HepG2 (cell line): ENCODE results near the gene TLL2. TPM values are rescaled to one million over a fixed set of nuclear protein-coding genes. Genes with fewer than 3 reads are reported as not detected.

Source experiments
- ATAC-seq: fragments of 200-7000 bp; cut with Tn5 transposase; 3 replicates; pipeline ENCODE4 v1.9.1; 2020; ENCODE audit warnings: mild to moderate bottlenecking, moderate library complexity
- BruUV-seq: library from RNA; stranded (reverse); fragments of 400-500 nt; replicated peaks from 2 replicates; lab custom pipeline; 2021; lab: Mats Ljungman, UMichigan
- CTCF ChIA-PET: fragments of 300-600 bp; formaldehyde crosslinking; extraction: SDS; loops from one replicate; lab custom pipeline; 2021; ENCODE audit warnings: low total read pairs, inconsistent platforms, low intra/inter-chr PET ratio; lab: Yijun Ruan, JAX
- POLR2A ChIA-PET: fragments of 350-600 bp; sonication (Branson Sonifier 250); formaldehyde crosslinking; loops from one replicate; lab custom pipeline; 2020; ENCODE audit warnings: antibody characterized with exemption, inconsistent platforms; lab: Yijun Ruan, JAX
- DNase-seq: peaks from one replicate; pipeline ENCODE4 v3.0.0-alpha.2; 2015; ENCODE audit warnings: low spot score
- FAIRE-seq: peaks from 3 replicates; lab custom pipeline; 2011; peaks lifted over from hg19 to GRCh38; lab: Jason Lieb, UNC
- H2AFZ ChIP-seq: one replicate; pipeline ENCODE4 v1.6.1; 2011; ENCODE audit warnings: low read length, inconsistent platforms
- H3K27ac ChIP-seq: fragments of 300-600 bp; 3 replicates; pipeline ENCODE4 v1.8.0; 2011; ENCODE audit warnings: mixed run types, mild to moderate bottlenecking, mixed read lengths, low read length, inconsistent platforms; ENCODE audit not compliant: insufficient read depth; ENCODE audit errors: extremely low read length
- H3K27me3 ChIP-seq, 2 experiments: fragments of 200-600 bp in 1 of 2; 2 replicates in 1 of 2; 3 replicates in 1 of 2; pipeline versions ENCODE4 v1.6.0 to v1.8.0; 2011; ENCODE audit warnings: low read length in 2 of 2, mild to moderate bottlenecking in 2 of 2, moderate library complexity in 2 of 2, inconsistent platforms in 1 of 2; ENCODE audit not compliant: insufficient read depth in 2 of 2, control insufficient read depth in 1 of 2
- H3K36me3 ChIP-seq, 2 experiments: fragments of 200-600 bp in 1 of 2; replicated peaks in 1 of 2; 2 replicates in 1 of 2; 3 replicates in 1 of 2; pipeline versions ENCODE4 v1.5.1 to v1.8.0; 2011; ENCODE audit warnings: low read length in 2 of 2, inconsistent platforms in 1 of 2; ENCODE audit not compliant: insufficient read depth in 2 of 2, control insufficient read depth in 1 of 2
- H3K4me1 ChIP-seq: 2 replicates; pipeline ENCODE4 v1.5.1; 2012; ENCODE audit warnings: low read length, inconsistent platforms; ENCODE audit not compliant: insufficient read depth
- H3K4me2 ChIP-seq: 2 replicates; pipeline ENCODE4 v1.6.0; 2011; ENCODE audit warnings: low read depth, low read length, inconsistent platforms
- H3K4me3 ChIP-seq, 3 experiments: fragments of 200-600 bp in 1 of 3; sonication (generic), shearing (Covaris generic) in 1 of 3; replicated peaks in 1 of 3; 2 replicates each; pipeline ENCODE4 v1.5.1; 2011 to 2016; ENCODE audit warnings: low read length in 3 of 3, inconsistent platforms in 2 of 3, low read depth in 2 of 3, mild to moderate bottlenecking in 2 of 3, control low read depth in 1 of 3, mixed read lengths in 1 of 3; ENCODE audit not compliant: insufficient read depth in 1 of 3
- H3K79me2 ChIP-seq: one replicate; pipeline ENCODE4 v1.6.1; 2011; ENCODE audit warnings: low read length, inconsistent platforms; ENCODE audit not compliant: insufficient read depth
- H3K9ac ChIP-seq: 2 replicates; pipeline ENCODE4 v1.6.0; 2011; ENCODE audit warnings: mild to moderate bottlenecking, low read depth, low read length, inconsistent platforms; ENCODE audit not compliant: insufficient read depth
- H3K9me3 ChIP-seq: 2 replicates; pipeline ENCODE4 v1.5.1; 2012; ENCODE audit warnings: mild to moderate bottlenecking, low read length
- H4K20me1 ChIP-seq: 2 replicates; pipeline ENCODE4 v1.6.0; 2011; ENCODE audit warnings: inconsistent platforms, mild to moderate bottlenecking, low read length, moderate library complexity; ENCODE audit not compliant: insufficient read depth
- ATF7-NPFF ChIP-seq: sonication (generic); formaldehyde crosslinking; IDR thresholded peaks from 2 replicates; pipeline ENCODE4 v1.8.1; 2023; ENCODE audit warnings: mild to moderate bottlenecking, low read depth, missing genetic modification reagents, moderate library complexity
- ETV6 ChIP-seq: sonication (generic); formaldehyde crosslinking; conservative IDR thresholded peaks from 2 replicates; pipeline ENCODE4 v1.4.0; 2020; ENCODE audit warnings: missing genetic modification reagents
- FOSL1 ChIP-seq: sonication (generic); formaldehyde crosslinking; IDR thresholded peaks from 2 replicates; pipeline ENCODE4 v1.9.0; 2021; ENCODE audit warnings: missing genetic modification reagents, borderline replicate concordance
- HNRNPLL ChIP-seq: fragments of 200-400 bp; formaldehyde crosslinking; IDR thresholded peaks from 2 replicates; pipeline ENCODE4 v1.6.1; 2017; ENCODE audit warnings: mild to moderate bottlenecking, low read depth, low read length; ENCODE audit not compliant: poor library complexity, severe bottlenecking
- SMARCE1 ChIP-seq: fragments of 450-650 bp; IDR thresholded peaks from 2 replicates; pipeline ENCODE4 v1.6.1; 2017; ENCODE audit warnings: borderline replicate concordance
- ZNF205 ChIP-seq: IDR thresholded peaks from 2 replicates; pipeline ENCODE4 v1.6.1; 2018; ENCODE audit warnings: missing biosample characterization, missing genetic modification reagents
- ZNF382 ChIP-seq: sonication (generic); formaldehyde crosslinking; IDR thresholded peaks from 2 replicates; pipeline ENCODE4 v1.5.0; 2020; ENCODE audit warnings: missing genetic modification reagents, mild to moderate bottlenecking, borderline replicate concordance
- ZNF841 ChIP-seq: sonication (generic); formaldehyde crosslinking; IDR thresholded peaks from 2 replicates; pipeline ENCODE4 v1.8.1; 2023; ENCODE audit warnings: missing genetic modification reagents, borderline replicate concordance
- ZZZ3 ChIP-seq: sonication (generic); formaldehyde crosslinking; IDR thresholded peaks from 2 replicates; pipeline ENCODE4 v1.4.0; 2020; ENCODE audit warnings: missing genetic modification reagents, mild to moderate bottlenecking, borderline replicate concordance
- WGBS: methylation state at CpG from one replicate; pipeline ENCODE4 v1.1.6; 2017; ENCODE audit warnings: low lambda C conversion rate; 5-methylcytosine and 5-hydroxymethylcytosine counted together
- in situ Hi-C: cut with HindIII; loops from 2 replicates; pipeline ENCODE4 v1.10.0; 2017; ENCODE audit warnings: low pct_unique_long_range_greater_than_20kb; ENCODE audit not compliant: extremely low pct_ligation_motif_present
- intact Hi-C: fragments of 100-400 bp; cut with micrococcal nuclease; formaldehyde crosslinking; loops from one replicate; pipeline ENCODE4 v1.10.0; 2022; ENCODE audit not compliant: unreplicated experiment
- polyA plus RNA-seq, 8 experiments: library from polyadenylated mRNA; depleted of rRNA in 3 of 8; stranded (reverse) in 7 of 8; unstranded in 1 of 8; fragments of >200 nt; fragmentation: Illumina TruSeq in 4 of 8; extraction: Trizol in 4 of 8; gene quantifications; 2 replicates each; pipeline versions ENCODE4 v1.2.1 to v1.2.3, GENCODE V29; 2011 to 2016; ENCODE audit warnings: low read depth in 4 of 8, missing spikeins in 1 of 8, mixed read lengths in 1 of 8; ENCODE audit not compliant: insufficient read depth in 1 of 8
- total RNA-seq, 5 experiments: library from RNA; depleted of rRNA; stranded (reverse); fragments of >200 nt; fragmentation: Illumina TruSeq; extraction: Trizol; gene quantifications; 2 replicates each; pipeline ENCODE4 v1.2.3, GENCODE V29; 2016; ENCODE audit warnings: low read depth in 1 of 5

The TLL2 gene
- total and polyA plus RNA-seq, 2 of the 13 experiments (the other 11 are each of a cell fraction or from before 2014, with no cell fraction given) = 0.09 TPM; not detected in 1

- BruUV-seq = no TSS peak
- Histone ChIP-seq H3K79me2 (no peaks in the 10 kb centered on the region), H3K4me3 (no peak overlapping the region), H2AFZ (no peak overlapping the region), H3K4me1 (peaks cover 11% of the 10 kb centered on the region), H3K27ac (no peak overlapping the region), H3K9me3 (no peaks in the 10 kb centered on the region), H3K4me2 (no peak overlapping the region), H3K9ac (no peak overlapping the region), H3K27me3 (peaks cover 2 to 20% of the 10 kb centered on the region in 2 experiments; a peak in 2 of 5 replicates), H4K20me1 (no peaks in the 10 kb centered on the region), H3K36me3 (no peaks in the 10 kb centered on the region)
- intact Hi-C loops (loop anchor here (5.0 kb wide), 1 partner anchor 136 kb away; the partner anchor contains the start of gene TLL2), in situ Hi-C loops (no loop called here)
- no peak for FAIRE-seq
- ChIA-PET CTCF (no interaction called here), POLR2A (no interaction called here)
- WGBS = 26% methylated on average over 7 of the region's 7 CpGs
- no peak for DNase-seq
- TF ChIP-seq ETV6 (CRISPR knock-in tag) = no peak
- no peak for TF ChIP-seq ATF7-NPFF
- TF ChIP-seq ZNF841 (CRISPR knock-in tag) = no peak
- no peak for TF ChIP-seq FOSL1 (CRISPR knock-in tag)
- no peak for TF ChIP-seq HNRNPLL
- no peak for TF ChIP-seq ZNF205
- TF ChIP-seq SMARCE1 = no peak
- TF ChIP-seq ZZZ3 (CRISPR knock-in tag) = no peak
- no peak for TF ChIP-seq ZNF382 (CRISPR knock-in tag)
- ATAC-seq = no peak
Observed at GRCh38 chr10:96376483-96376882, 137.2 kb downstream of the TLL2 start.
